GM19397 (cell line): ENCODE data around the gene RTP5.
"Not testable (repeated sequence)": the region's sequence is repeated elsewhere in the genome, so short reads cannot be mapped to it uniquely, and the experiment has no call there.

Source experiments
- ATAC-seq: cut with Tn5 transposase; IDR thresholded peaks from one replicate; pipeline ENCODE4 v1.9.1; 2021; ENCODE audit warnings: mild to moderate bottlenecking, moderate library complexity; ENCODE audit not compliant: unreplicated experiment

The RTP5 gene

DNA sequence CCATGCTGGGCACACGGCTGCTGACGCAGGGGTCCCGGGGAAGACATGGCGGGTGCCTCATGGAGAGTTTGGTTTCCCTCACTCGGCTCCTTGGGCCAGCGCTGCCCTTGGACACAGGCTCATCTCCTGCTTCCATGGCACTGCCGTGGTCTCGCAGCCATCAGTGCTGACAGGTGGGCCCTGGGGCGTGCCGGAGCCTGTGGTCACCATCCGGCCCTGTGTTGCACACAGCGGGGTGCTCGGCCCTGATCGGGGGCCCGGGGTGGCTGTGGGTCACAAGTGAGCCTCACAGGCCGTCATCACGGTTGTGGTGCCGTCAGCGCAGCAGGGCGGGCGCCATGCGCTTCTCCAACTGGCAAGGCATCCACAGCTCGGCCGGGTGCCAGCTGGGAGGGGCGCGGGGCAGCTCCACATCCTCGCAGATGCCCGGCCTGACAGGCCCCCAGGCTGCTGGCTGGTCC lies 582 bp downstream of the RTP5 start:
- no peak for ATAC-seq

DNA sequence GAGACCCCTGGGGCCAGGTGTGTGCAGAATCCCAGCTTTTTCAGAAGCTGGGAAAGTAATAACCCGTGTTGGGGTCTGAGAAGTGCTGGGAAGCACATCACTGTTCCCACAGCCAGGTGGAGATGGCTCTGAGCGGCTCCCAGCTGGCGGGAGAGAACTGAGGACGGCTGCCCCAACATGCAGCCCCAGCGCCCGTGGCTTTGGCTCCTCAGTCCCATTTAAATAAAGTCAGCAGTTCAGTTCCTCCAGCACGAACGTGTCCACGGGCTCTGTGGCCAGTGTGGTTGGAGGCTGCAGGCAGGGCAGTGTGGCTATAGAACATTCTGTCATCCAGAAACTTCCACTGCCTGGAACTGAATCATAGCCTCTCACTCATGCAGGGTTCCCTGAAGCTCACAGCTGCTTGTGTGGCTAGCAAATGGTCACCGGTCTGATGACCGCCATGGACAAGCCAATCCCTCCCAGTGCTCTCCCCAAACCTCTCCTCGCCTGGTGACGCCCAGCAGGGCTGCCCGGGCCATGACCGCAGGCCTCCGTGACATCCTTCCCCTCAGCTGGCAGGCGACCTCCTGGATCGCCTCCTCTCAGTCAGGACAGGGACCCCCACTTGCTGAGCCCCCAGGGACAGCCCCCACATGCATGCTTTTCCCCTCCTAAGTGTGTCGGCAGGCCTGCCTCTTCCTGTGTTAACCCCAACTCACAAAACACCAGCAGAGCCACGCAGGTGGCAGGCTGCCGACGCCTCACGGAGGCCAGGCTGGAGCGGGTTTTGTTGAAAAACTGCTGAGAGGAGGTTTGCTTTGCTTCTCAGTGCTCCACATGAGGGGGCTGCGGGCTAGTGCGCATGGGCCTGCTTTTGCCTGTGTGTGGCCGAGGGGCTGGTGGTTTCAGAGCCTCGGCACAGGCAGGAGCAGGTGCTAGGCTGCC lies 1.3 kb downstream of the RTP5 start:
- no peak for ATAC-seq

DNA sequence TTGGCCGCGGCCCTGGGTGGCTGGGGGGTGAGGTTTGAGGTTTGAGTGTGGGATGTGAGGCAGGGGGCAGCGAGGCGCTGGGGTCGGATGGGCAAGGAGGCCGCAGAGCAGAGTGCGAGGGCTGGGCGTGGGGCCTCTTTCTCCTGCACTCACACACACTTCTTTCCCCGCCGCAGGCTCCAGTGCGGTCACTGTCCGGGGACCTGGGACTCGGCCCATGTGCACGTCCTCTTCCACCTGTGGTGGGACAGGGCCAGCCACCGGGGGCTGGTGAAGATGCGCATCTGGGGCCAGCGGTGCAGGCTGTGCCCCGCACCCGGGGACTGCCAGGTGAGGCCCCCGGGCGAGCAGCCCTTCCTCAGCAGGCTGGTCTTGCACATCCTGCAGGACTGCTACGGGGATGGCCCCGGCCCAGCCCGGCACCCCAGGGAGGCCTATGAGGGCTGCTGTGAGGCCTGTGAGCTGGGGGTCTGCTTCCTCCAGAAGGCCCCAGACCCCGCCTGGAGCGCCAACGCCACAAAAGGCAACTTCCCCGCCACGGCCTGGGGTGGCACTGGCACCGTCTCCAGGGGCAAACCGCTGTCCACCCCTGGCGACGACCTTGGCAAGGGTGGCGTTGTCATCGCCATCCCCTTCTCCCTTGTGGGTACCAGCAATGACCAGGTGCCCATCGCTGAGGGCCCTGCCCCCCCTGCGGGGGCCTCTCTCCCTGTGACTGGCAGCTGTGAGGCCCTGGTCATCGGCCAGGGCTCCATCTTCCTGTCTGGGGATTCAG lies 2.2 kb downstream of the RTP5 start:
- ATAC-seq = no peak

DNA sequence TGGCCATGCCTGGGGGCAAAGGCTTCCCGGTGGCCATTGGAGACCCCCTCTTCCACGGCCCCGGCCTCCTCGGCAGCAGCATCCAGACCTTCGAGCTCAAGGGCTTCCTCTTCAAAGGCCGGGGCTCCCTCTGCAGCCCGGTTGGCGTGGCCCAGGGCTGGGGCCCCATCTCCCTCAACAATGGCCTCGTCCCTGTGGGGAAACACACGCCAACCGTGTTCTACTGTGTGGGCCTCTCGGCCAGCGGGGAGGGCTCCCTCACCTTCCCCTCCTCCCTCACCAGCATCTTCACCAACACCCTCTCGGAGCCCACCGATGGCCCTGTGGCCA lies 2.7 kb downstream of the RTP5 start:
- ATAC-seq = no peak

DNA sequence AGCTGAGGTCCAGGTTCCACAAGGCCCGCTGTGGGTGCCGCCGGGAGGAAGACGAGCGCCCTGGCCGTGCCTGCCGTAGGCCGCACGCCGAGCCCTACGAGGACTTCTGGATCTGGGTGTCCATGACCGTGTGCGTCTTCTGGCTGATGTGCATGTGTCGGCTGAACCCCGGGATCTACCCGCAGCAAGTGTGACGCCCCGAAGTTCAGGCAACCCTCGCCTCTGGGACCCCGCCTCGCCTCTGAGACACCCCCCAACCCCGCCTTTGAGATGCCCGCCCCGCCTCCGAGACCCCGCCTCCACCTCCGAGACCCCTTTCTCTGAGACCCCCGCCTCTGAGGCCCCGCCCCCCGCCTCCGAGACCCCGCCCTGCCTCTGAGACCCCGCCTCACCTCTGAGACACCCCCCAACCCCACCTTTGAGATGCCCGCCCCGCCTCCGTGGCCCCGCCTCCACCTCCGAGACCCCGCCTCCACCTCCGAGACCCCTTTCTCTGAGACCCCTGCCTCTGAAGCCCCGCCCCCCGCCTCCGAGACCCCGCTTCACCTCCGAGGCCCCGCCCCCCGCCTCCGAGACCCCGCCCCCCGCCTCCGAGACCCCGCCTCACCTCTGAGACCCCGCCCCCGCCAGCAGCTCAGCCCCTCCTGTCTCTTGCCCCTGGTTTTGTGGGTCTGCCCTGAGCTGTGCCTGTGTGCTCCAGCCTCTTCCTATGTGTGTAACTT lies 3.7 kb downstream of the RTP5 start:
- ATAC-seq = no peak

DNA sequence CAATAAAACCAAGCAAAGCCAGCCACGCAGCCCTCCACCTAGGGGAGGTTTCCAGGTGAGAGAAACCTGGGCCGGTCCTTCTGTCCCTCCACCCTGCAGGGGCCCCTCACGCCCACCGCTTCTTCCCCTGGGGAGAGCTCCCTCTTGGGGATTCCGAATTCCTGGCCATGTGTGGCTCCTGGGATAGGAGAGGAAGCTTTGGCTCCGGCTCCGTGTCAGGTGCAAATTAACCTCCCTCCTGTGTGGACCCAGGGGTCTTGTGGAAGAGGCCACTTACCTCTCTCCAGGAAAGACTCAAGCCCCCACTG lies 4.2 kb downstream of the RTP5 start:
- ATAC-seq = no peak

DNA sequence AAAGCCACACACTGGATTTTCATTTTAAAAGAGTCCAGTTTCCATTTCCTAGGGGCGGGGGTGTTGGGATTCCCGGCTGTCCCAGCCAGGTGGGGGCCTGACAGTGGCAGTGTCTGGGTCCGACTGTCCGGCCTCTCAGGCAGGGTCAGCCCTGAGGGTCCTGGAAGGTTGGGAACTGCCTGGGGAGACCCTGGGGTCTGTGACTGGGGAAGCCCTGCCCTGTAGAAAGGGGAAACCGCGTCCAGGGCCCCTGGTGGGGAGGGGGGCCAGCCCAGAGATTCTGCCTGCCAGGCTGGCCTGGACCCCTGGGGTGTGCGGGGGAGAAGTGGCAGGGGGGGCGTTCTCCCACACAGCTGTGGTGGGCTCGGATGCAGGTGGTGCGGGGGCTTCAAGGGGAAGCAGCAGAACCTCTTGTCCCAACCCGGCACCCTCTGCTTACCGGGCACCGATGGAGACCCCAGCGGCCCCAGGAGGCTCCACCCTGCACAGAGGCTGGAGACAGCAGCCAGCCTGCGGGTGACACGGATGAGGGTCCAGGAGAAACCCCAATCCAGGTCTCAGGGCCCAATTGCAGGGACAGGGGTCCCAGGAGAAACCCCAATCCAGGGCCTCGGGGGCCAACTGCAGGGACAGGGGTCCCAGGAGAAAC lies 4.9 kb downstream of the RTP5 start:
- no peak for ATAC-seq

DNA sequence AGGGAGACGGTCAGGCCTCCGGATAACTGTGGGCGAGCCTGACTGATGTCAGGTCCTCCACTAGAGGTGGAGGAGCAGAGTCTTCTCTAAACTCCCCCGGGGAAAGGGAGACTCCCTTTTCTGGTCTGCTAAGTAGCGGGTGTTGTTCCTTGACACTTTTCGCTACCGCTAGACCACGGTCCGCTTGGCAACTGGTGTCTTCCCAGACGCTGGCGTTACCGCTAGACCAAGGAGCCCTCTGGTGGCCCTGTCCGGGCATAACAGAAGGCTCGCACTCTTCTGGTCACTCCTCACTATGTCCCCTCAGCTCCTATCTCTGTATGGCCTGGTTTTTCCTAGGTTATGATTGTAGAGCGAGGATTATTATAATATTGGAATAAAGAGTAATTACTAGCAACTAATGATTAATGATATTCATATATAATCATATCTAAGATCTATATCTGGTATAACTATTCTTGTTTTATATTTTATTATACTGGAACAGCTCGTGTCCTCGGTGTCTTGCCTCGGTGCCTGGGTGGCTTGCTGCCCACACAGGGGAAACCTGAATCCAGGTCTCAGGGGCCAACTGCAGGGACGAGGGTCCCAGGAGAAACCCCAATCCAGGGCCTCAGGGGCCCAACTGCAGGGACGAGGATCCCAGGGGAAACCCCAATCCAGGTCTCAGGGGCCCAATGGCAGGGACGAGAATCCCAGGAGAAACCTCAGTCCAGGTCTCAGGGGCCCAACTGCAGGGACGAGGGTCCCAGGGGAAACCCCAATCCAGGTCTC lies 6.4 kb downstream of the RTP5 start:
- ATAC-seq = not testable (repeated sequence)

DNA sequence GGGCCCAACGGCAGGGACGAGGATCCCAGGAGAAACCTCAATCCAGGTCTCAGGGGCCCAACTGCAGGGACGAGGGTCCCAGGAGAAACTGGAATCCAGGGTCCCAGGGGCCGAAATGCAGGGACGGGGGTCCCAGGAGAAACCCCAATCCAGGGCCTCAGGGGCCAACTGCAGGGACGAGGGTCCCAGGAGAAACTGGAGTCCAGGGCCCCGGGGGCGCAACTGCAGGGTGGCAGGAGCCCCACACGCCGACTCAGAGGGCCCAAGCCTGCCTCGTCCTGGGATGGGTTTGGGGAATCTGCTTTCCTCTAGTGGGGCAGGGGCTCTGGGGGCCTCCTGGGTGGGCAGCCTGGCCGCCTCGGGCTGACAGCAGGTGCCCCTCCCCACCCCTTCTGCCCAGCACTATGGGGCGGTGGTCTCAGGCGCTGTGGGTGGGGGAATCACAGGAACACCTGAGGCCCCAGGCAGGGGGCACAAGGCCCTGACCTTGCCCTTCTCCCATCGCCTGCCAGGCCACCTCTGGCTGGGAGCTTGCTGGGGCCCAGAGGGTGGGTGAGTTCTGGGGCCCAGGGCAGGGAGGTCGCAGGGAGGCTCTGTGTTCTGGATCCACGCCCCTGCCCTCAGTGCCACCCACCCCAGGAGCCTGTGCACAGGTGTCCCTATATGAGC lies 7.1 kb downstream of the RTP5 start:
- ATAC-seq = no peak

DNA sequence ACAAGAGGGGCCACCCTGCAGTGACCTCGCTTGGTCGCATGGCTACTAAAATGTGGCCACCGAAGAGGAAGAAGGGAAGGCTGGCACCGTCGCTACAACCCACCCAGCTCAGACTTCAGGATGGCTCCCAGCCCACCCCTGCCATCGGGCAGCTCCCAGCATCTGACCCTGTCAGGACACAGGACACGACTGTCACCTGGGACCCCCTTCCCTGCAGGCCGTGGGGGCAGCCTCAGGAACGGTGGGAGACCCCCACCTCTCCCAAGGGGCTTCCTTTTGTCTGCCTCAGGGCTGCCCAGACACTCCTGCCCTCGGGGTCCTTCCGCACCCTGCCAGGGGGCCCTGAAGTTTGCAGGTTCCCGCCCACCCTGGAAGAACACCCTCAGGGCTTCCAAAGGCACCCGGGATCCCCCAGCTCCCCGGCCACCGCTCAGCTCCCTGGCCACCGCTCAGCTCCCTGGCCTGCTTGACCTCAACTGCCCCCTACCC lies 7.7 kb downstream of the RTP5 start:
- no peak for ATAC-seq

DNA sequence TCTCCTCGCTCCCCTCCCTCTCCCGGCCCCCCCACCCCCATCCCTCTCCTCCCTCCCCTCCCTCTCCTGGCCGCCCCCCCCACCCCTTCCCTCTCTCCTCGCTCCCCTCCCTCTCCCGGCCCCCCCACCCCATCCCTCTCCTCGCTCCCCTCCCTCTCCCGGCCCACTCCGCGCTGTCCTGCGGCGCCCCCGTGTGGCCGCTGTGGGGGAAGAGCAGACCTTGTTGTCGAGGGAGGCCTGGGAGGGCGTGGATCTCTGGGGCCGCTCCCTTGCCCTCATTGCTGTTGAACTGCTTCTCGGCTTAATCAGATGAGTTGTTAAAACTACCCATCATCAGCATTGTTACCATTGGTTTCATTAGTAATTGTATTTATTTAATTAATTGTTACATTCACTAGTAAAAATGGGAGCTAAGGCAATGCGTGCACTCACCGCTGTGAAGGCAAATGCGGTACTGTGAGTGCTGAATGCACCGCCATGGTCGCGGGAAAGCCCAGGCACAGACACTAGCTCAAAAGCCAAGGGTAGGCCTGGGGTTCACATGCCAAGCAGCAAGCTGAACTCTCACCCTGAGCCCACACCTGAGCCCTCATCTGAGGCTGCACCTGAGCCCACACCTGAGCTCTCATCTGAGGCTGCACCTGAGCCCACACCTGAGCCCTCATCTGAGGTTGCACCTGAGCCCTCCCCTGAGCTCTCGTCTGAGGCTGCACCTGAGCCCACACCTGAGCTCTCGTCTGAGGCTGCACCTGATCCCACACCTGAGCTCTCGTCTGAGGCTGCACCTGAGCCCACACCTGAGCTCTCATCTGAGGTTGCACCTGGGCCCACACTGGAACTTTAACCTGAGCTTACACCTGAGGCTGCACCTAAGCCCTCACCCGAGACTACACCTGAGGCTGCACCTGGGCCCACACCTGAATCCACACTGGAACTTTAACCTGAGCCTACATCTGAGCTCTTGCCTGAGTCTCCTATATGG lies 8.8 kb downstream of the RTP5 start:
- no peak for ATAC-seq

DNA sequence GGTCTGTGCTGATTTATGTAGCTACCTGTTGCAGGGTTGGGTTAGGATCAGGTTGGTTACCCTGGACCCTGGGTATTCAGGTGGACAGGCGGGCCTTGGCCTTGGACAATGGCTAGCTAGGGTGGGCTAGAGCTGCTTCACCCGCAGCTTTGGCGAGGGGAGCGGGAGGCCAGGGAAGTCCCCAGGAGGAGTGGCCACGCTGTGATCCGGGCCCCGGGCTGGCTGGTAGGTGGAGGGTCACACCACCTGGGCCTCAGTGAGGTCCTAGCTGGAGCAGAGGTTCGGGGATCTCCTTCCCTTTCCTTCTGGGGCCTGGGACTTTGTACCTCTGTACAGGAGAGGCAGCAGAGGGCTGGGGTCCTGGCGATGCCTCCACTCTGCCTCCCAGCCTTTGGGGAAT lies 9.8 kb downstream of the RTP5 start:
- ATAC-seq = no peak

DNA sequence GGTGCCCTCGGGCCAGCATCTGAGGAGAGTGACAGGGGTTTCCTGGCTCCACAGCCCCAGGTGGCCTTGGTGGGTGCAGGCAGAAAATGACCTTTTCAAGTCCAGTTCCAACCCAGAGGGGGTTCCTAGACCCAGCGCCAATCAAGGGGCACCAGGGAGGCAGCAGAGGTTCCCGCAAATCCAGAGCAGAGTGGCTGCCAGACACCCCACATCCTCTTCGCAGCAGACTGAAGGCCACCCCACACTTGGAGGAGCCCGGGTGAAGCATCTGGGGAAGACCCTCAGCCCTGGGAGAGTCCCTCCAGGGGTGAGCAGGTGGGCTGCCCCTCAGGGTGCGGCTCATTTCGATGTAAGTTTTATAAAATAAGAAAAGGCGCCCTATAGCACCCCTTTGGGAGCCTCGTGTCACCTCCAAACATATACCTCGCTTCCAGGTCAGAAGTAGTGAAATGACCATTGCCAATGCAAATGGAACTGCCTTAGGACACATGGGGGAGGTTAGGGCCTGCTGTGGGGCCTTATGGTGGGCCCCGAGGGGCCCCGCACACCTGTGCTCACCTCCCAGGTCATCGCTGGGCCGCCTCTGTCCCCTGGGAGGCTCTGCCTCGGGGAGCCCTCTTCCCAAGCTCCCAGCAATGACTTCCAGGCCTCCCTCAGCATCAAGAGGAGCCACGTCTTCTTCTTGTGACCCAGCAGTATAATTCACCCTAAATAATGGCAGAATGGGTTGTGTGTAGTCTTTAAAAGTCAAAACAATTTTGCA lies 11.0 kb downstream of the RTP5 start:
- ATAC-seq = no peak

DNA sequence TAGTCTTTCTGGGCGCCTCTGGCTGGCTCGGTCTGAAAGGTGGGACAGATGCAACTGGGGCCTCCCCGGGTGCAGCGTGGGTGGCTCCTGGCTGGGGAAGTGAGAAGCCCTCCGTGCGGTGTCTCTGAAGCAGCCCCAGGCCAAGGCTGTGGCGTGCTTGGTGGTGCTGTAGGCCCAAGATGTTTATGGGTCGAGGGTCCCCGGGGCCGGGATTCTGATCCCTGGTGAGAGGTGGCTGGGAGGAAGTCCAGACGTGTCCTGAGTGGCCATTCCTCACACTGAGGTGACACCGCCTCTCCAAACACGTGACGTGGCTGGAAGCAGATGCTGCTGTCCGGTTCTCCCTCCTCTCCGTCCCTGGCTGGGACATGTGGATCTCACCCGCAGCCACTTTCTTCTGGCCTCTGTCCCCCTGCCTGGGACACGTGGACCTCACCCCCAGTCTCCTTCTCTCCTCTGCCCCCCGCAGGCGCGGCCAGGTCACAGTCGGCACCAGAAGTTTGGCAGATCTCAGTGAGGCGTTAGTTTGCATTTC lies 12.6 kb downstream of the RTP5 start:
- peak; percentile 50 for ATAC-seq

DNA sequence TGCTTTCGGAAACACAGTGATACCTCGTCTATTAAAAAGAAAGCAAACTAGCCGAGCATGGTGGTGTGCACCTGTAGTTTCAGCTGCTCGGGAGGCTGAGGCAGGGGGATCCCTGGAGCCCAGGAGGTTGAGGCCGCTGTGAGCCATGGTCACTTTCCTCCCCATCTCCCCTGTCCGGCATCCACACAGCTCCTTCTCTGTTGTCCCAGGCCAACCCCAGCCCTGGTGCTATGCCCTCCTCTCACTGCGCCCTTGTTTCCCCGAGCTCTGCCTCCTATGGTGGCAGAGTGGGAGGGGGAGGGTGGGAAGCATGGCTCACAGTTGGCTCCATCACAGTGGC lies 15.4 kb downstream of the RTP5 start:
- ATAC-seq = no peak

DNA sequence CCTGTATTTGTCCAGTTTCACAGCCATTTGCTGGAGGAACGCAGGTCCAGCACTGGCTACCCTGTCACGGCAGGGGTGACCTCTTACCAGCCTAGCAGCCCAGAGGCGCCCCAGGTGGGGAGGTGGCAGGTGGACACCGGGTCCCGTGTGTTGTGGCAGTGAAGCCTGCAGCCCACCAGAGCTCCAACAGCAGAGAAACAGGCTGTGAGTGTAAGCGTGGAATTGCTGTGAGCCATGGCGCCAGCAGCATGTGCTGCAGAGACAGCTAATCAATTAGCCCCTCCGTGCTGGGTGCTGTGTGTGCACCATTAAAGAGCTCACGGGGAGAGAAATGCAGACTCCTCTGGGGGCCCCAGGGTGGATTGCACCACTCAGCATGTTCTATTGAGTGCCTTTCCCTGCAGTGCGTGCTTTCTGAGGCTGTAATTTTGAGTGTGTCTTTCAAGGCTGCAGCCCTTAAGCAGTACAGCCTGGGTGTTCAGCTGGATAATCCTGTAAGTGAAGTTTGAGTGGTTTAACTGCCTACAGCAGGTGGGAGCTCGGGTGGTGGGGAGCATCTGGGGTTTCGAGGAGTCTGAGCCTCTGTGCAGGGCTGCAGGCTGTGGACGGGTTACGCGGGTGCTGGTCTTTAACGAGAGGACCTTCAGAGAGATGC lies 15.9 kb downstream of the RTP5 start:
- no peak for ATAC-seq

DNA sequence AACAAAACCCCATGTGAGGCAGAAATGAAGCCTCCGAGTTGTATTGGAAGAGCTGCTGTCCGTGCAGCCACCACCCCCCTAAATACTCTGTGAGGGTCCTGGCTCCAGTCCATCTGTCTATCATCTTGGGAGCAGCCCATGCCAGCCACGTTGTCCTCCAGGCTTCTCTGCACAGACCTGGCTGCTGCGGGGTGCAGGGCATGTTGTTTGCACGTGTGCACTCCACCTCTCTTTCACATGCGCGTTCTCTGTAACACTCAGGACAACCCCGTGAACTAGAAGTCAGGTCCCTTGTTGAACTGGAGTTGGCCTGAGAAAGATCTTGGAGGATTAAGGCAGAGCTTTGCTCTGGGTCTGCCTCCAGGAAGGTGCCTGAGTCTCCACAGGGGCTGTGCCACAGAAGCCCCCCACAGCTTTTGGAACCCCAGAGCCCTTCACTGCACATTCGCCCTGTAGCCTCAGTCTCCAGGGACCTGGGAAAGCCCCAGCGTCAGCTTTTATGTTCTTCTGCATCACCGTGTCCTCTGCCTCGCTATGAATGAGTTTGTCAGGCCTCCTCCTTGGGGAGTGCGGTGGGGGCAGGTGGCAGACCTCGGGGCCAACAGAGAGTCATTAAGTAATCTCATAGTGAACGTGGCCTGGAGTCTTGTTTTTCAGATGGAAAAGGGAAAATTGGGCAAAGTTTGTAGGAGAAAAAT lies 16.6 kb downstream of the RTP5 start:
- no peak for ATAC-seq
